ENCODE results near the gene FGF11.

DNA sequence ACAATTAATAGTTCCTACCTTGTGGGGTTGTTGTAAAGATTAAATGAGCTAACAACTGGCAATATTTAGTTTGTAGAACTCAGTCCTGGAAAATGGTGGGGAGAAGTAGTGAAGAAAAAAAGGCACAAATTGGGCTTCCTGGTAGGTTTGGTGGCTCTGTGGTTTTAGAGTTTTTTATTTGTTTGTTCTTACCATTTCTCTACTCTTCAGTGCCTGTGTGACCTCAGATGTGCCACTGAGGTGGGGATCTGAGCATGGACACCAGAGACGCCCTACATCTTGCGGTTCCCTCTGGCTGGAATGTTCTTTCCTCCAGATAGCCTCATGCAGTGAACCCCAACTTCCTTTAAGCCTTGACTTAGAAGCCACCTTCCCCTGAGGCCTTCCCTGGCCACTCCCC is 32.4 kb downstream of the FGF11 start:
- TF ChIP-seq CTCF (conservative IDR thresholded peaks at IDR 0.05; ENCODE audit: low read depth, low read length) (no peak), POLR2A (IDR thresholded peaks at IDR 0.05; ENCODE audit: low read depth, low read length) (no peak), FOS (IDR thresholded peaks at IDR 0.05; ENCODE audit: low read depth, low read length) (no peak)
